ENCODE measurements around the gene CCDC24.

Gene CCDC24

DNA sequence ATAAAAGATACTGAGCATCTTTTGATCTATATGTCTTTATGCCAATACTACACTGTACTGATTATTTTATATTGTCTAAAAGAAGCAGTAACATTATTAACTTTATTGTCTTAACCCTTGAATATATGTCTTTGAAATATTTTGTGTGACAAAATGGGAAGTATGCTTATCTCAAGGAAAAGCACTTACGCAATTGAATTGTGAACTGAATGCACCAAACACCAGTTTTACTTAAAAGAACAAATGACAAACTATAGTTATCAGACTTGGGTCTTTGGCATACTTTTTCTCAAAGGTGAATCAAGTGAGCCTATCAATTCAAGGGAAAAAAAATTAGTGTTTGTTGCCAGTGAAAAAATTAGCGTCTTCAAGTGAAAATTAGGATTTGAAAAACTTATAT, 49.0 kb downstream of the CCDC24 start:
- TF ChIP-seq, protein P1, sequence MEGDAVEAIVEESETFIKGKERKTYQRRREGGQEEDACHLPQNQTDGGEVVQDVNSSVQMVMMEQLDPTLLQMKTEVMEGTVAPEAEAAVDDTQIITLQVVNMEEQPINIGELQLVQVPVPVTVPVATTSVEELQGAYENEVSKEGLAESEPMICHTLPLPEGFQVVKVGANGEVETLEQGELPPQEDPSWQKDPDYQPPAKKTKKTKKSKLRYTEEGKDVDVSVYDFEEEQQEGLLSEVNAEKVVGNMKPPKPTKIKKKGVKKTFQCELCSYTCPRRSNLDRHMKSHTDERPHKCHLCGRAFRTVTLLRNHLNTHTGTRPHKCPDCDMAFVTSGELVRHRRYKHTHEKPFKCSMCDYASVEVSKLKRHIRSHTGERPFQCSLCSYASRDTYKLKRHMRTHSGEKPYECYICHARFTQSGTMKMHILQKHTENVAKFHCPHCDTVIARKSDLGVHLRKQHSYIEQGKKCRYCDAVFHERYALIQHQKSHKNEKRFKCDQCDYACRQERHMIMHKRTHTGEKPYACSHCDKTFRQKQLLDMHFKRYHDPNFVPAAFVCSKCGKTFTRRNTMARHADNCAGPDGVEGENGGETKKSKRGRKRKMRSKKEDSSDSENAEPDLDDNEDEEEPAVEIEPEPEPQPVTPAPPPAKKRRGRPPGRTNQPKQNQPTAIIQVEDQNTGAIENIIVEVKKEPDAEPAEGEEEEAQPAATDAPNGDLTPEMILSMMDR (IDR thresholded peaks at IDR 0.05; ENCODE audit: insufficient read depth, low read depth, low read length, missing control alignments) = no peak
- H3K4me3 ChIP-seq (ENCODE audit: low read length) = no peak overlapping the region
- DNase-seq (ENCODE audit: low read depth) = no peak

DNA sequence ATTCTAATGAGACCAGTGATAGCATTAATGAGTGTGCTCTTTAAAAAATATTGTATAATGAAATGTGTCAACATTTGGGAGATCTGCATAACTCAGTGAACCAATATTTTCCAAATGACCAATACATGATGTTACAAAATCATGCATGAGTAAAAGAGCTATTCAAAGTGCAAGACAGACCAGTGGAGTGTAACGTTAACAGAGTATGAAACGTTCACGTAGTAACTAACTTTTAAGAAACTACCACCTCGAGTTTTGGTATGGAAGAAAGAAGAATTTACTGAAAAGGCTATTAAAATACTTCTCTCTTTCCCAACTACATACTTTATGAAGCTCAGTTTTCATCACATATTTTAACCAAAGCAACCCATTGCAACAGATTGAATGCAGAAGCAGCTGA, 49.4 kb downstream of the CCDC24 start:
- no peak overlapping the region for H3K4me3 ChIP-seq (ENCODE audit: low read length)
- DNase-seq (ENCODE audit: low read depth) = no peak
- TF ChIP-seq, protein P1 (IDR thresholded peaks at IDR 0.05; ENCODE audit: insufficient read depth, low read depth, low read length, missing control alignments) = no peak

DNA sequence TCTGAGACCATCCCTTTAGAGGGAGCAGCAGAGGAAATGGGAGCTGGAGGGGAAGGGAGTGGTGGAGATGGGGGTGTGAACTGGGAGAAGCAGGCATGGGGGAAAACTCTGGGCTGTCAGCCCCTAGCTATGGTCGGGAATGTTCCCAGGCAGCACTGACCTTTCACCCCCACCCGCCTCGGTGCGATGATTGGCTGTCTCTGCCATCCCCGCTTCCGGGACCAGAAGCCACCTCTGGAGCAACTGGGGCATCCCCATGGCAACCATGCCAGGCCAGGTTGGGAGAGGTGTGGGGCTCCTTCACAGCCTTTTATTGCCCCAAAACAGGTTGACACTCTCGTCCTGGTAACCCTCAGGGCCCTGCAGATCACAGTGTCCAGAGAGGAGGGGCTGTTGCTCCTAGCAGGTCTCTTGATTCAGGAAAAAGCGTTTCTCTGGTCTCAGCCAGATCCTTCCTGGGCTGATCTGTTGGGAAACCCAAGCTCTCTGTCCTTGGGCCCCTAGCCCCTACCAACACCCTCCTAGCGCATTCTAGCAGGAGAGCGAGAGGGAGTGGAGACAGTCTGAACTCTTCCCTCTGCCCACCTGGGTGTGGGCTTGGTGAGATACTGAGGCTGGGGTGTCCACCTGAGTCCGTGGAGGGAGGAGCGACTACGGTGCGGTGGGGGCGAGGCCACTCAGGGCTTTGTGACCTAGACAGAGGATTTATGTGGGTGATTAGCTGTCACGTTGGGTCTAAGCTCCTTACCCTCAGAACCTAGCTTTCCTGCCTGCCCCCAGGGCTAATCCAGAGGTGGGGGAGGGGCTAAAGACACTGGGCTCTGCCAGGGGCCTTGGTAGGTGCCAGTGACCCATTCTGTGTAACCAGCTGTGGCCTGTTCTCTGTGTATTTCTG, 52.0 kb downstream of the CCDC24 start:
- TF ChIP-seq, protein P1 (IDR thresholded peaks at IDR 0.05; ENCODE audit: insufficient read depth, low read depth, low read length, missing control alignments) = no peak
- no peak overlapping the region for H3K4me3 ChIP-seq (ENCODE audit: low read length)
- no peak for DNase-seq (ENCODE audit: low read depth)

DNA sequence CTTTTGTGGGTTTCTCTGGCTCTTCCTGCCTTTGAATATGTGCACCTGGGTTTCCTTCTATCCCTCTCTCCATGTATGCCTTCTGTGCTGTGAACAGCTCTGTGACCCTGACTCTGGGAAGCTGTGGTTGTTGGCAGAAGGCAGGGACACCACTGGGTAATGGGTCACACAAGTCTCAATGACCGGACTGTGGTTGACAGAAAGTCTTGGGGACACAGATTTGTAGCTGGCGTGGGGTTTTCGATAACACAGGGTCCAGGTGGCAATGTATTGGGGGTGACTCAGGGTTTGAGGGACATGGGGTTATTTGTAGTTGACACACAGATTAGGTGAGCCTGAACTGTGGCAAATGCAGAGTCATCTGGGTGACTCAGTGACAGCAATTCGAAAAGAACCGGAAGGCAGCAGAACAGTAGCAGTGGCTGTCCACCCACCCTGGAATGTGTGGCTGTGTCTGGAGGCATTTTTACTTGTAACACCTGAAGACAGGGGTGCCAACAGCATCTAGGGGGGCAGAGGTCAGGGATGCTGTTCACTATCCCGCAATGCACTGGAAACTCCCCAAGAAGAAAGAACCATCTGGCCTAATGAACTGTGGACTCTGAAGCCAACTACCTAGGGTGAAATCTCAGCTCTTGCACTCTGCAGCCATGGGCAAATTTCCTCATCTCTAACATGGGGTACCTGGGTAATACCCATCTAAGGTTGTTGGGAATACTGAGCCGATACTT, 52.8 kb downstream of the CCDC24 start:
- TF ChIP-seq, protein P1 (IDR thresholded peaks at IDR 0.05; ENCODE audit: insufficient read depth, low read depth, low read length, missing control alignments) = no peak
- no peak overlapping the region for H3K4me3 ChIP-seq (ENCODE audit: low read length)
- peak; percentile 69 for DNase-seq (ENCODE audit: low read depth)

DNA sequence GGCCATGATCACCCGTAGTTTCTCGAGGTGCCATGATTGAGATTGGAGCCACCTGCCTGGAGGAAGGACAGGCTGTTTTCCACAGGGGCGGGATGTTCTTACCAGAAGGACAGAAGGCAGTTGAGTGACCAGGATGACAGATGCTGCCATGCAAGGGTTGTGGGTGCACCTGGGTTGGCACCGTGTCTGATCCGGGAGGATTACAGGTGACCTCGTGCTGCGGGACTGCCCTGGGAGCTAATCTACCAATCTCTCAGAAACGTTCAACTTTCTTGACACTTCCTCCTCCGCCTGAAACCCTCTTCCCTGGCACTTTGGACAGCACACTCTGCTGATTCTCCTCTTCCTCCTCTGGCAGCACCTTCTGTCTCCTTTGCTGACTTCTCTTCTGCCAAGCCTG, 53.7 kb downstream of the CCDC24 start:
- TF ChIP-seq, protein P1 (IDR thresholded peaks at IDR 0.05; ENCODE audit: insufficient read depth, low read depth, low read length, missing control alignments) = no peak
- no peak overlapping the region for H3K4me3 ChIP-seq (ENCODE audit: low read length)
- no peak for DNase-seq (ENCODE audit: low read depth)
